ENCODE measurements around the gene IL32. TPM values are rescaled to one million over a fixed set of nuclear protein-coding genes. Genes with fewer than 3 reads are reported as not detected.
A peak's percentile ranks its signal among the peaks of the same experiment; 100 is the strongest.

The IL32 gene
- total and polyA plus RNA-seq, 2 experiments from 2014 or later = 2.3 to 6.1 TPM

DNA sequence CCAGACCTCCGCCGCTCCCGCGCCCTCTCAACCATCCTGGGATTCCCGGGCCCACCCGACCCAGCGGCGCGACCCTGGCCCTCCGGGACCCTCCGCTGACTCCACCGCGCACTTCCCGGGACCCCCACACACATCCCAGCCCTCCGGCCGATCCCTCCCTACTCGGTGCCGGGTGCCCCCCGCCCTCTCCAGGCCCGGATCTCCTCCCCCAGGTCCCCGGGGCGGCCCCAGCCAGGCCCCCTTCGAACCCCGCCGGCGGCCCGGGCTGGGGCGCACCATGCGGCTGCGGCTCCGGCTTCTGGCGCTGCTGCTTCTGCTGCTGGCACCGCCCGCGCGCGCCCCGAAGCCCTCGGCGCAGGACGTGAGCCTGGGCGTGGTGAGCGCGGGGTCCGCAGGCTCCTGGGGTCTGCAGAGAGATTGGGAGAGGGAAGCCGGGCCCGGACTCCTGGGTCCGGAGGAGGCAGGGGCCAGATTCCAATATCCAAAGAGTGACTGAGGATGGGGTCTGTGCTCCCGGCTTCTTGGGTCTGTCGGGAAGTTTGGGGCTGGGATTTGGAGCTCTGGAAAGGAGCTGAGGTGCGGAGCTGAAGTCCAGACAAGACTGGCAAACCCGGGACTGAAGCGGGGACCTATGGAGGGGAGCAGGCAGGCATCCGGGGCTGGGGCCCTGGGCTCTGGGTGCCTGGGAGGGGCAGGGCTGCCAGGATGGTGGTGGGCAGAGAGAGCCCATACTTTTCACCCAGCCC is 18.6 kb upstream of the IL32 start (continued):
- TF ChIP-seq, protein P1, sequence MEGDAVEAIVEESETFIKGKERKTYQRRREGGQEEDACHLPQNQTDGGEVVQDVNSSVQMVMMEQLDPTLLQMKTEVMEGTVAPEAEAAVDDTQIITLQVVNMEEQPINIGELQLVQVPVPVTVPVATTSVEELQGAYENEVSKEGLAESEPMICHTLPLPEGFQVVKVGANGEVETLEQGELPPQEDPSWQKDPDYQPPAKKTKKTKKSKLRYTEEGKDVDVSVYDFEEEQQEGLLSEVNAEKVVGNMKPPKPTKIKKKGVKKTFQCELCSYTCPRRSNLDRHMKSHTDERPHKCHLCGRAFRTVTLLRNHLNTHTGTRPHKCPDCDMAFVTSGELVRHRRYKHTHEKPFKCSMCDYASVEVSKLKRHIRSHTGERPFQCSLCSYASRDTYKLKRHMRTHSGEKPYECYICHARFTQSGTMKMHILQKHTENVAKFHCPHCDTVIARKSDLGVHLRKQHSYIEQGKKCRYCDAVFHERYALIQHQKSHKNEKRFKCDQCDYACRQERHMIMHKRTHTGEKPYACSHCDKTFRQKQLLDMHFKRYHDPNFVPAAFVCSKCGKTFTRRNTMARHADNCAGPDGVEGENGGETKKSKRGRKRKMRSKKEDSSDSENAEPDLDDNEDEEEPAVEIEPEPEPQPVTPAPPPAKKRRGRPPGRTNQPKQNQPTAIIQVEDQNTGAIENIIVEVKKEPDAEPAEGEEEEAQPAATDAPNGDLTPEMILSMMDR (conservative IDR thresholded peaks at IDR 0.05; ENCODE audit: low read depth in 2 of 2) = no peak
- TF ChIP-seq CREB1 (CRISPR knock-in tag; IDR thresholded peaks at IDR 0.05; ENCODE audit: low read depth) (no peak), NANOG (IDR thresholded peaks at IDR 0.05; ENCODE audit: borderline replicate concordance) (no peak)

DNA sequence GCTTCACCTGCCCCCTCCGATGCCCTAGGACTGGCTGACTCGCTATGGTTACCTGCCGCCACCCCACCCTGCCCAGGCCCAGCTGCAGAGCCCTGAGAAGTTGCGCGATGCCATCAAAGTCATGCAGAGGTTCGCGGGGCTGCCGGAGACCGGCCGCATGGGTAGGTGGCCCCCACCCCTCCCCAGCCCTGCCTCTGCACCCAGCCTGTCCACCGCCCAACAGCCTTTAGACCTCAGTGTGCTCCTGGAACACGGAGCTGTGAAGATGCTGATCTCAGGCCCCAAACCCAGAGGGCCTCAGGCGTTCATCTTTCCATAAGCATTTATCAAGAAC is 18.1 kb upstream of the IL32 start:
- ATAC-seq (peak; percentile 19), DNase-seq (ENCODE audit: low spot score) (peak; percentile 54)
- Histone ChIP-seq H3K79me2 (replicated peaks; ENCODE audit: insufficient read depth) (peaks cover 5% of the 10 kb centered on the region), H3K9me2 (ENCODE audit: insufficient read depth) (no peaks in the 10 kb centered on the region), H2AFZ (no peak overlapping the region; the same call in 1 of the 2 replicates), H3K4me3 (peak overlapping the region; percentile 94), H3K4me1 (ENCODE audit: insufficient read depth) (peaks cover 17% of the 10 kb centered on the region; the same call in 1 of the 2 replicates), H3K27me3 (ENCODE audit: insufficient read depth) (peaks cover 39% of the 10 kb centered on the region), H3F3A (replicated peaks; ENCODE audit: low read depth) (peaks cover 17% of the 10 kb centered on the region), H3K4me2 (peak overlapping the region; percentile 96), H4K20me1 (replicated peaks; ENCODE audit: insufficient read depth) (peaks cover 10% of the 10 kb centered on the region), H3K27ac (ENCODE audit: low read depth) (no peak overlapping the region), H3K36me3 (ENCODE audit: insufficient read depth) (no peaks in the 10 kb centered on the region)
- TF ChIP-seq EZH2 (IDR thresholded peaks at IDR 0.05; ENCODE audit: low read depth, unreplicated experiment) (no peak), ZNF331 (CRISPR knock-in tag; IDR thresholded peaks at IDR 0.05; ENCODE audit: low read depth) (no peak), POLR2AphosphoS5 (IDR thresholded peaks at IDR 0.05; ENCODE audit: low read depth) (no peak)
- TF ChIP-seq, protein P2, sequence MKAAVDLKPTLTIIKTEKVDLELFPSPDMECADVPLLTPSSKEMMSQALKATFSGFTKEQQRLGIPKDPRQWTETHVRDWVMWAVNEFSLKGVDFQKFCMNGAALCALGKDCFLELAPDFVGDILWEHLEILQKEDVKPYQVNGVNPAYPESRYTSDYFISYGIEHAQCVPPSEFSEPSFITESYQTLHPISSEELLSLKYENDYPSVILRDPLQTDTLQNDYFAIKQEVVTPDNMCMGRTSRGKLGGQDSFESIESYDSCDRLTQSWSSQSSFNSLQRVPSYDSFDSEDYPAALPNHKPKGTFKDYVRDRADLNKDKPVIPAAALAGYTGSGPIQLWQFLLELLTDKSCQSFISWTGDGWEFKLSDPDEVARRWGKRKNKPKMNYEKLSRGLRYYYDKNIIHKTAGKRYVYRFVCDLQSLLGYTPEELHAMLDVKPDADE (IDR thresholded peaks at IDR 0.05) = no peak
- Mint-ChIP-seq H3K27ac (no peak overlapping the region), H3K36me3 (ENCODE audit: low read depth) (peaks cover 42% of the 10 kb centered on the region), H3K4me1 (peaks cover 23% of the 10 kb centered on the region), H3K27me3 (ENCODE audit: insufficient read depth, low read depth, poor library complexity) (peaks cover 29% of the 10 kb centered on the region), H3K4me3 (peak overlapping the region; percentile 82), H3K9me3 (peaks cover 11% of the 10 kb centered on the region)

DNA sequence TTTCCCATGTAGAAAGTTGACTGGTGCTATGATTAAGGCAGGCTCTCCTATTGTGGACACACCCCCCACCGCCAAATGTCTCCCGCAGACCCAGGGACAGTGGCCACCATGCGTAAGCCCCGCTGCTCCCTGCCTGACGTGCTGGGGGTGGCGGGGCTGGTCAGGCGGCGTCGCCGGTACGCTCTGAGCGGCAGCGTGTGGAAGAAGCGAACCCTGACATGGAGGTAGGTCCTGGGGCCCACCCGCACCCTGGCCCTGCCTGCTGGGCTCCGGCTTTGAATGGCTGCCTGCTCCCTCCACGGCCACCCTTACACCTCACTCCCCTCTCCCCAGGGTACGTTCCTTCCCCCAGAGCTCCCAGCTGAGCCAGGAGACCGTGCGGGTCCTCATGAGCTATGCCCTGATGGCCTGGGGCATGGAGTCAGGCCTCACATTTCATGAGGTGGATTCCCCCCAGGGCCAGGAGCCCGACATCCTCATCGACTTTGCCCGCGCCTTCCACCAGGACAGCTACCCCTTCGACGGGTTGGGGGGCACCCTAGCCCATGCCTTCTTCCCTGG is 15.4 kb upstream of the IL32 start:
- Histone ChIP-seq H3K4me3 (no peak overlapping the region), H3K27ac (ENCODE audit: low read depth) (no peak overlapping the region), H3K9me2 (ENCODE audit: insufficient read depth) (no peaks in the 10 kb centered on the region), H4K20me1 (replicated peaks; ENCODE audit: insufficient read depth) (peaks cover 7% of the 10 kb centered on the region), H3K4me1 (ENCODE audit: insufficient read depth) (peaks cover 9% of the 10 kb centered on the region; the same call in 1 of the 2 replicates), H3K79me2 (replicated peaks; ENCODE audit: insufficient read depth) (no peaks in the 10 kb centered on the region; the same call in 1 of the 2 replicates), H3K4me2 (no peak overlapping the region), H3F3A (replicated peaks; ENCODE audit: low read depth) (peaks cover 14% of the 10 kb centered on the region), H3K27me3 (ENCODE audit: insufficient read depth) (peaks cover 27% of the 10 kb centered on the region), H2AFZ (no peak overlapping the region), H3K36me3 (ENCODE audit: insufficient read depth) (no peaks in the 10 kb centered on the region)
- Mint-ChIP-seq H3K36me3 (ENCODE audit: low read depth) (peaks cover 43% of the 10 kb centered on the region), H3K9me3 (peaks cover 8% of the 10 kb centered on the region), H3K4me3 (no peak overlapping the region), H3K4me1 (peaks cover 12% of the 10 kb centered on the region), H3K27me3 (ENCODE audit: insufficient read depth, low read depth, poor library complexity) (peaks cover 28% of the 10 kb centered on the region), H3K27ac (no peak overlapping the region)
- TF ChIP-seq POLR2AphosphoS5 (IDR thresholded peaks at IDR 0.05; ENCODE audit: low read depth) (peak; percentile 11; the same call in 1 of the 2 replicates), NANOG (IDR thresholded peaks at IDR 0.05; ENCODE audit: borderline replicate concordance) (no peak)
- DNase-seq (ENCODE audit: low spot score) (no peak), ATAC-seq (no peak)

All from GM23338 (cell line).